Esophagus muscularis mucosa (tissue), 4 donors: ENCODE results near the gene RAB18. TPM values are rescaled to one million over a fixed set of nuclear protein-coding genes. Genes with fewer than 3 reads are reported as not detected.

Experiments
- DNase-seq: peaks from one replicate; pipeline ENCODE4 v3.0.0-alpha.2; 2017; ENCODE audit errors: extremely low spot score
- H3K27ac ChIP-seq, 4 donors: fragments of 200-600 bp; sonication (generic); replicated peaks in 1 of 4; 1 replicate in 3 of 4; 2 replicates in 1 of 4; pipeline ENCODE4 v1.5.1; 2016 to 2019; ENCODE audit warnings: mild to moderate bottlenecking in 1 of 4
- H3K27me3 ChIP-seq, 4 donors: fragments of 200-600 bp; sonication (generic); one replicate each; pipeline versions ENCODE4 v1.5.1 to v1.6.0; 2016 to 2019
- H3K36me3 ChIP-seq, 4 donors: fragments of 200-600 bp; sonication (generic); one replicate each; pipeline ENCODE4 v1.5.1; 2016 to 2019
- H3K4me1 ChIP-seq, 4 donors: fragments of 200-600 bp; sonication (generic); one replicate each; pipeline ENCODE4 v1.5.1; 2016 to 2019
- H3K4me3 ChIP-seq, 4 donors: fragments of 200-600 bp; sonication (generic); 1 replicate in 2 of 4; 2 replicates in 2 of 4; pipeline ENCODE4 v1.5.1; 2016 to 2019; ENCODE audit warnings: mild to moderate bottlenecking in 4 of 4, moderate library complexity in 1 of 4
- H3K9me3 ChIP-seq, 4 donors: fragments of 200-600 bp; sonication (generic); 1 replicate in 3 of 4; 2 replicates in 1 of 4; pipeline ENCODE4 v1.5.1; 2016 to 2019
- EP300 ChIP-seq: sonication (generic); formaldehyde crosslinking; IDR thresholded peaks from one replicate; pipeline ENCODE4 v1.6.1; 2017; ENCODE audit warnings: antibody characterized with exemption
- POLR2A ChIP-seq: fragments of 450-650 bp; IDR thresholded peaks from one replicate; pipeline ENCODE4 v1.6.1; 2017; ENCODE audit warnings: antibody characterized with exemption, moderate library complexity, mild to moderate bottlenecking, low read depth
- POLR2AphosphoS5 ChIP-seq, 2 donors: sonication (generic); formaldehyde crosslinking; IDR thresholded peaks; one replicate each; pipeline ENCODE4 v1.6.1; 2017; ENCODE audit warnings: antibody characterized with exemption in 2 of 2
- WGBS: methylation state at CpG from one replicate; pipeline ENCODE4 v1.1.5; 2018; 5-methylcytosine and 5-hydroxymethylcytosine counted together
- intact Hi-C: fragments of 100-400 bp; cut with DNase I; formaldehyde crosslinking; loops from one replicate; pipeline ENCODE4 v1.15.1; 2023
- total RNA-seq, 4 donors: library from RNA; depleted of rRNA; stranded (reverse); fragments of >200 nt; gene quantifications; one replicate each; pipeline versions ENCODE4 v1.1.0 to v1.2.1, GENCODE V29; 2016
- TF ChIP-seq, protein P1 (sequence below), 3 experiments: fragments of 200-600 bp in 2 of 3; fragments of 450-650 bp in 1 of 3; sonication (generic) in 2 of 3; IDR thresholded peaks; one replicate each; pipeline ENCODE4 v1.5.1; 2017 to 2019; ENCODE audit warnings: antibody characterized with exemption in 3 of 3, mild to moderate bottlenecking in 2 of 3, moderate library complexity in 1 of 3

RAB18 gene
- total RNA-seq, 4 donors from 2014 or later: 37.1 to 51.7 (median 42.6) TPM

DNA sequence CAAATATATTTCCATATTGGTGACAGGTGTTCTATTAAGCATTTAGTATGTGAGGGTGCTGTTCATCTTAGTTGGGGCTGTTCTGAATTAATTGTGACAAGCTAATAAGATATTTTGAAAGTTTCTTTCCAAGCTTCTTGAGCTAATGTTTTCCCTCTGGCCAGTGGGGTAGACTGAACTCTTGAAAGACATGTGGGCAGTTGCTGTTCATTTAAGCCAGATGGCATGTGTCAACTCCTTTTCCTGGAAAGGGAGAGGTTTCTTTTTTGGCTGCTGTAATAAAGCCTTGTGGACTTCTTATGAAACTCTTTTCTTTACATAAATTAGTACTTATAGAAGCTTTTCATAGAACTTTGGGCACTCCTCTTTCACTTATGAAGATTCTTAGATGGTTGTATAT lies 21.7 kb downstream of the RAB18 start:
- TF ChIP-seq EP300 (no peak), POLR2A (no peak), POLR2AphosphoS5 (IDR thresholded peaks at IDR 0.05) (no peak)
- TF ChIP-seq, protein P1, sequence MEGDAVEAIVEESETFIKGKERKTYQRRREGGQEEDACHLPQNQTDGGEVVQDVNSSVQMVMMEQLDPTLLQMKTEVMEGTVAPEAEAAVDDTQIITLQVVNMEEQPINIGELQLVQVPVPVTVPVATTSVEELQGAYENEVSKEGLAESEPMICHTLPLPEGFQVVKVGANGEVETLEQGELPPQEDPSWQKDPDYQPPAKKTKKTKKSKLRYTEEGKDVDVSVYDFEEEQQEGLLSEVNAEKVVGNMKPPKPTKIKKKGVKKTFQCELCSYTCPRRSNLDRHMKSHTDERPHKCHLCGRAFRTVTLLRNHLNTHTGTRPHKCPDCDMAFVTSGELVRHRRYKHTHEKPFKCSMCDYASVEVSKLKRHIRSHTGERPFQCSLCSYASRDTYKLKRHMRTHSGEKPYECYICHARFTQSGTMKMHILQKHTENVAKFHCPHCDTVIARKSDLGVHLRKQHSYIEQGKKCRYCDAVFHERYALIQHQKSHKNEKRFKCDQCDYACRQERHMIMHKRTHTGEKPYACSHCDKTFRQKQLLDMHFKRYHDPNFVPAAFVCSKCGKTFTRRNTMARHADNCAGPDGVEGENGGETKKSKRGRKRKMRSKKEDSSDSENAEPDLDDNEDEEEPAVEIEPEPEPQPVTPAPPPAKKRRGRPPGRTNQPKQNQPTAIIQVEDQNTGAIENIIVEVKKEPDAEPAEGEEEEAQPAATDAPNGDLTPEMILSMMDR (IDR thresholded peaks at IDR 0.05): no peak
- no peaks in the 10 kb centered on the region for H3K36me3 ChIP-seq
- no peak overlapping the region for H3K4me3 ChIP-seq
- no peaks in the 10 kb centered on the region for H3K9me3 ChIP-seq
- no peak overlapping the region for H3K27ac ChIP-seq
- intact Hi-C loops: no loop called here
- H3K27me3 ChIP-seq: no peaks in the 10 kb centered on the region
- DNase-seq: no peak
- peaks cover 40 to 55% (median 48%) of the 10 kb centered on the region in 4 donors for H3K4me1 ChIP-seq

GRCh38 chr10:27526242-27526641 lies 22.1 kb downstream of the RAB18 start:
- Histone ChIP-seq H3K27ac (no peak overlapping the region), H3K36me3 (no peaks in the 10 kb centered on the region), H3K9me3 (no peaks in the 10 kb centered on the region), H3K4me1 (peaks cover 40 to 55% (median 48%) of the 10 kb centered on the region in 4 donors), H3K4me3 (no peak overlapping the region), H3K27me3 (no peaks in the 10 kb centered on the region)
- WGBS: 86% methylated on average over 3 of the region's 3 CpGs
- intact Hi-C loops: no loop called here
- TF ChIP-seq, protein P1 (IDR thresholded peaks at IDR 0.05): no peak
- no peak for TF ChIP-seq POLR2AphosphoS5 (IDR thresholded peaks at IDR 0.05)
- TF ChIP-seq EP300: no peak
- no peak for TF ChIP-seq POLR2A
- DNase-seq: no peak

- Histone ChIP-seq H3K27ac (no peak overlapping the region), H3K36me3 (no peaks in the 10 kb centered on the region), H3K27me3 (no peaks in the 10 kb centered on the region), H3K4me3 (no peak overlapping the region), H3K9me3 (no peaks in the 10 kb centered on the region), H3K4me1 (peaks cover 36 to 64% (median 46%) of the 10 kb centered on the region in 4 donors)
- intact Hi-C loops: no loop called here
- WGBS: 85% methylated on average over 6 of the region's 6 CpGs
- TF ChIP-seq EP300 (no peak), POLR2AphosphoS5 (IDR thresholded peaks at IDR 0.05) (no peak), POLR2A (no peak)
- TF ChIP-seq, protein P1 (IDR thresholded peaks at IDR 0.05): no peak
- DNase-seq: no peak
Observed at GRCh38 chr10:27527666-27528295, 23.7 kb downstream of the RAB18 start.

DNA sequence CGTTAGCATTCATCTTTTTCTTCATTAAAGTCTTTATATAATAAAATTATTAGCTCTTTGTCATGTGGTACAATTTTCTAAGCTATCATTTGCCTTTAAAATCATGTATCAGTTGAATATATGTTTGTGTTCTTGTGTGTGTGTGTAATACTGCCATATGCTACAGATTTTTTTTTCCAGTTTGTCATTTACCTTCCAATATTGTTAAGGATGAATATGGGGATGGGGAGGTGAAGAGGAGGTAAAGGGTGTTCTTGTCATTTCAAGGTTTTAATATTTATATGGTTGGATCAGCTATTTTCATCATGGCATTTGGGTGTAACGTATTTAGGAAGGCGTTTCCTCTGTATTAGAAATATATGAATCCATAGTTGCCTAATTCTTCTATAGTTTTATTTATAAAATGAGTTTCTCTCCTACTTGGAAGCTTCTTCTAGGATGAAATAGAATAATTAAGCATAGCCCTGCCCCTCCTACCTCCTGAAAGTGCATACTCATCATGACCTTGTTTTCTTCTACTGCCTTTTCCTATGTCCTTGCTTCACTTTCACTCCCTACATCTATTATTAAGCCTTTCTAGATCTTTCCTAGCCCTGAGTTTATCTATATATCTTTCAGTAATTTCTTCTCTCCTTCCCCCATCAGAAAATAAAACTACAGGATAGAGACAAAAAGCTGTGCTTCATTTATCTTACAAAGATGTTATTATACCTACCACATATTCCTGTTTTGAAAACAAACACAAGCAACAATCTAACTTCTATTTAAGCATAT lies 25.1 kb downstream of the RAB18 start:
- Histone ChIP-seq H3K27ac (no peak overlapping the region), H3K36me3 (peaks cover 0 to 7% (median 4%) of the 10 kb centered on the region in 4 donors), H3K9me3 (no peaks in the 10 kb centered on the region), H3K27me3 (no peaks in the 10 kb centered on the region), H3K4me3 (no peak overlapping the region), H3K4me1 (peaks cover 36 to 64% (median 45%) of the 10 kb centered on the region in 4 donors)
- 93% methylated on average over 3 of the region's 3 CpGs for WGBS
- TF ChIP-seq POLR2A (no peak), EP300 (no peak), POLR2AphosphoS5 (IDR thresholded peaks at IDR 0.05) (no peak)
- TF ChIP-seq, protein P1 (IDR thresholded peaks at IDR 0.05): no peak
- intact Hi-C loops: no loop called here
- no peak for DNase-seq
